Adrenal gland (tissue), 12 donors: ENCODE results near the gene TNS3. TPM values are rescaled to one million over a fixed set of nuclear protein-coding genes. Genes with fewer than 3 reads are reported as not detected.

Experiments used
- DNase-seq, 7 donors: peaks; one replicate each; pipeline ENCODE4 v3.0.0-alpha.2; 2019 to 2020
- H3K27ac ChIP-seq, 5 donors: fragments of 200-600 bp; sonication (generic) in 4 of 5; 1 replicate in 3 of 5; 2 replicates in 2 of 5; pipeline versions ENCODE4 v1.5.1 to v1.8.0; 2016 to 2020; ENCODE audit warnings: mild to moderate bottlenecking in 1 of 5
- H3K27me3 ChIP-seq: fragments of 200-600 bp; 2 replicates; pipeline ENCODE4 v1.8.0; 2021
- H3K36me3 ChIP-seq, 2 donors: fragments of 200-600 bp; replicated peaks in 1 of 2; 1 replicate in 1 of 2; 2 replicates in 1 of 2; pipeline versions ENCODE4 v1.5.1 to v1.8.0; 2018 to 2022
- H3K4me1 ChIP-seq, 2 donors: fragments of 200-600 bp; replicated peaks in 1 of 2; 1 replicate in 1 of 2; 2 replicates in 1 of 2; pipeline versions ENCODE4 v1.5.1 to v1.8.0; 2018 to 2021
- H3K4me3 ChIP-seq, 4 donors: fragments of 200-600 bp; sonication (generic) in 3 of 4; one replicate each; pipeline ENCODE4 v1.5.1; 2016 to 2018
- H3K9me3 ChIP-seq, 3 donors: fragments of 200-600 bp; sonication (generic) in 1 of 3; replicated peaks in 1 of 3; 1 replicate in 2 of 3; 2 replicates in 1 of 3; pipeline versions ENCODE4 v1.5.1 to v1.8.0; 2016 to 2021
- POLR2A ChIP-seq, 2 donors: fragments of 450-650 bp; IDR thresholded peaks; one replicate each; pipeline ENCODE4 v1.6.1; 2017; ENCODE audit warnings: antibody characterized with exemption in 2 of 2, mild to moderate bottlenecking in 2 of 2, moderate library complexity in 1 of 2
- WGBS, 4 donors: extraction: QIAGEN DNeasy Blood & Tissue Kit in 2 of 4; methylation state at CpG; one replicate each; pipeline versions ENCODE4 v1.1.5 to v1.1.7; 2013 to 2017; 5-methylcytosine and 5-hydroxymethylcytosine counted together
- intact Hi-C, 2 donors: fragments of 100-400 bp; cut with DNase I; formaldehyde crosslinking; loops; one replicate each; pipeline versions ENCODE4 v1.14.1 to v1.15.0; 2022 to 2023
- polyA plus RNA-seq, 3 donors: library from polyadenylated mRNA; stranded (reverse); fragments of 200-250 nt in 2 of 3; fragments of 350-450 nt in 1 of 3; fragmentation: Illumina TruSeq in 1 of 3; extraction: RNeasy Lipid Tissue Mini Kit (QIAGEN cat#74804) in 1 of 3; gene quantifications; one replicate each; pipeline ENCODE4 v1.2.3, GENCODE V29; 2013 to 2014
- total RNA-seq, 9 donors: library from RNA; depleted of rRNA in 4 of 9; stranded (reverse); fragments of >200 nt in 4 of 9; fragments of 120-200 nt in 1 of 9; fragmentation: NEBNext Ultra II Directional in 1 of 9; extraction: Animal tissue kit (Norgen Biotek cat#: 25700) in 1 of 9; gene quantifications; one replicate each; pipeline versions ENCODE4 v1.1.0 to v1.2.4, GENCODE V29; 2013 to 2023
- TF ChIP-seq, protein P1 (sequence below), 6 experiments: fragments of 450-650 bp in 4 of 6; fragments of 200-600 bp in 2 of 6; sonication (generic) in 1 of 6; IDR thresholded peaks; 1 replicate in 5 of 6; 2 replicates in 1 of 6; pipeline versions ENCODE4 v1.5.1 to v1.8.0; 2016 to 2021; ENCODE audit warnings: antibody characterized with exemption in 6 of 6, mild to moderate bottlenecking in 2 of 6, moderate library complexity in 1 of 6
- donor health status: healthy with polysubstance abuse.
- donor health status: Bipolar disorder and iron deficiency.
- donor health status: DM: yes; HTN: yes; CAD: no.
- donor health status: DM: no; HTN: no; CAD: no.
- donor health status: DM: no; HTN: no; CAD: no.
- donor health status: DM: yes; HTN: yes; CAD: no.

The TNS3 gene
- total and polyA plus RNA-seq, 12 donors: 21.0 to 188 (median 99.8) TPM

DNA sequence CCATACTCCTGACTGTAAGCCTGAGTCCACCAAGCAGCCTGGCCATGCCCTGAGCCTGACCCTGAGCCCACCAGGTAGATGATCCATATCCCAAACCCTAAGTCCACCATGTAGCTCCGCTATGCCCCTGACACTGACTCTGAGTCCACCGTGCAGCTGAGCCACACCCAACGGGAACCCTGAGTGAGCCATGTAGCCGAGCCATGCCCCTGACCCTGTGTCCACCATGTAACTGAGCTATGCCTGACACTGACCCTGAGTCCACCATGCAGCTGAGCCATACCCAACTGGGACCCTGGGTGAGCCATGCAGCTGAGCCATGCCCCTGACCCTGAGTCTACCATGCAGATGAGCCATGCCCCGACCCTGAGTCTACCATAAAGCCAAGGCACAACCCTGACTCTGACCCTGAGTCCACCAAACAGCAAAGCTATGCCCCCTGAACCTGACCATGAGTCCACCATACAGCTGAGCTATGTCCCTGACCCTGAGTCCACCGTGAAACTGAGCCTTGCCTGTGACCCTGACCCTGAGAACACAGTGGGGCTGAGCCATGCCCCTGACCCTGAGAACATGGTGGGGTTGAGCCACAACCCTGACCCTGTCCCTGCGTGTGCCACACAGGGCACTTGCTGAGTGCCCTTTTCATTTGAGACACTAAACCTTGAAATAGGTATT lies 299.8 kb downstream of the TNS3 start:
- intact Hi-C loops: no loop called here
- no peaks in the 10 kb centered on the region for H3K9me3 ChIP-seq
- no peak overlapping the region for H3K27ac ChIP-seq
- peak in 1 of 7 donors; percentile 17 for DNase-seq
- TF ChIP-seq POLR2A (IDR thresholded peaks at IDR 0.05): no peak
- TF ChIP-seq, protein P1, sequence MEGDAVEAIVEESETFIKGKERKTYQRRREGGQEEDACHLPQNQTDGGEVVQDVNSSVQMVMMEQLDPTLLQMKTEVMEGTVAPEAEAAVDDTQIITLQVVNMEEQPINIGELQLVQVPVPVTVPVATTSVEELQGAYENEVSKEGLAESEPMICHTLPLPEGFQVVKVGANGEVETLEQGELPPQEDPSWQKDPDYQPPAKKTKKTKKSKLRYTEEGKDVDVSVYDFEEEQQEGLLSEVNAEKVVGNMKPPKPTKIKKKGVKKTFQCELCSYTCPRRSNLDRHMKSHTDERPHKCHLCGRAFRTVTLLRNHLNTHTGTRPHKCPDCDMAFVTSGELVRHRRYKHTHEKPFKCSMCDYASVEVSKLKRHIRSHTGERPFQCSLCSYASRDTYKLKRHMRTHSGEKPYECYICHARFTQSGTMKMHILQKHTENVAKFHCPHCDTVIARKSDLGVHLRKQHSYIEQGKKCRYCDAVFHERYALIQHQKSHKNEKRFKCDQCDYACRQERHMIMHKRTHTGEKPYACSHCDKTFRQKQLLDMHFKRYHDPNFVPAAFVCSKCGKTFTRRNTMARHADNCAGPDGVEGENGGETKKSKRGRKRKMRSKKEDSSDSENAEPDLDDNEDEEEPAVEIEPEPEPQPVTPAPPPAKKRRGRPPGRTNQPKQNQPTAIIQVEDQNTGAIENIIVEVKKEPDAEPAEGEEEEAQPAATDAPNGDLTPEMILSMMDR (IDR thresholded peaks at IDR 0.05): no peak
- no peak overlapping the region for H3K4me3 ChIP-seq
- H3K27me3 ChIP-seq: no peaks in the 10 kb centered on the region
- peaks cover 0 to 84% of the 10 kb centered on the region in 2 donors for H3K36me3 ChIP-seq
- WGBS, 4 donors: 82 to 86% (median 84%) methylated on average over 3 to 7 of the region's 7 CpGs
- H3K4me1 ChIP-seq: no peaks in the 10 kb centered on the region

DNA sequence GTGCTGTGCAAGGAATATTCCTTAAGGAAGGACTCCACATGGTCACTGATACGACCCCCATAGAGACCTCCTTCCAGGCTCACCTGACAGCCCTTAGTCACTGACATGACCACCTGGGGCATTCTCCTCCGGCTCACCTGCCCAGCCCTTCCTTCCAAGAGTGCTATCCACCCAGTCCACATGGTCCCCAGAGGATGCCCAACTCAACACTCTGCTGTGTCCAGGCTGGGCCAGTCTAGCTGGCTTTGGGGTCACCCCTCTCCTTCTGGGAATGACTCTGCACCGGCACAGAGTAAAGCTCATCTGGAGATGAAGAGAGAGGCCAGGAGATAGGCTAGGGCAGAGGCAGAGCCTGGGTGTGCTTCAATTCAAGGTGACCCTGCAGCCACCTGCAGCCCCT lies 300.8 kb downstream of the TNS3 start:
- intact Hi-C loops: no loop called here
- no peak for TF ChIP-seq POLR2A (IDR thresholded peaks at IDR 0.05)
- TF ChIP-seq, protein P1 (IDR thresholded peaks at IDR 0.05): no peak
- H3K36me3 ChIP-seq: peaks cover 0 to 93% of the 10 kb centered on the region in 2 donors

DNA sequence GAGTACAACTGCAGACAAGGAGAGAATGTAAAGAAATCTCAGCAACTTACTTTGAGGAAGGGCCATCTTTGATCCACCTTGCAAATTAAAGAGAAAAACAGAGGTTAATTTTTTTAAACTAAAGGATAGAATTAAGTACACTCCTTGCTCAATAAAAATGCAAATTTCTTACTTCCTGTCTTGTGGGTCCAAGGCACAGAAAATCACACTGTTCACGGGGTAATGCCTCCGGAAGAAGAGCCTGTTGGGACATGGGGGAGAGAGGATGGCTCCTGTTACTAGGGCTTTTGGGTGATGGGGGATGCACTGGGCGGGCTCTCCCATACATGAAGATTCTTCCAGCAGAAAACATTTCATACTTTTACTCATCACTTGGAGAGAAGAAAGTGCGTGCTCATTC lies 301.8 kb downstream of the TNS3 start:
- DNase-seq: no peak
- Histone ChIP-seq H3K36me3 (peaks cover 0 to 89% of the 10 kb centered on the region in 2 donors), H3K27ac (no peak overlapping the region), H3K27me3 (no peaks in the 10 kb centered on the region), H3K4me3 (no peak overlapping the region), H3K9me3 (no peaks in the 10 kb centered on the region), H3K4me1 (no peaks in the 10 kb centered on the region)
- no peak for TF ChIP-seq POLR2A (IDR thresholded peaks at IDR 0.05)
- intact Hi-C loops: no loop called here
- 83 to 94% (median 90%) methylated on average over 4 of the region's 4 CpGs for WGBS, 4 donors

More for the DNA sequence above, 300.8 kb downstream of the TNS3 start:
- Histone ChIP-seq H3K9me3 (no peaks in the 10 kb centered on the region), H3K27ac (no peak overlapping the region), H3K4me3 (no peak overlapping the region), H3K4me1 (no peaks in the 10 kb centered on the region), H3K27me3 (no peaks in the 10 kb centered on the region)
- peak in 1 of 7 donors; percentile 16 for DNase-seq
- 93 to 100% (median 94%) methylated on average over 3 of the region's 3 CpGs for WGBS, 4 donors

DNA sequence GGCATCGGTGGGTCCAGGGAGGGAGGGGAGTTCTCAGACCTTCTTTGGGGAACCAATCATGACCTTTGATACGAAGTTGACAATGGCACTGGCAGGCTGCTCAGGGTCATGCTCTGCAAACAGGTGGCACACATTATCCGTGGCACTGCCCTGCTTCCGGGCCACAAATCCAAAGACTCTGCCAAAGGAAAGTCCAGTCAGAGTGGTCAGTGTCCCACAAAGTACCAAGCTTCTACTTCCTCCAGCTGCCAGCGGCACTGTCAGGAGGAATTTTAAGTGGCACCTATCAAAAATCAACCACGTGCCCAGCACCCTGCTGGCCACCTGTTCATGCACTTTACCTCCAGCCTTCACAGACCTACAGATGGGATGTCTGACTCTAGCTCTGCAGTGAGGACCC lies 303.9 kb downstream of the TNS3 start:
- DNase-seq: peak in 1 of 7 donors; percentile 14
- Histone ChIP-seq H3K4me3 (no peak overlapping the region), H3K36me3 (peaks cover 0 to 68% of the 10 kb centered on the region in 2 donors), H3K4me1 (no peaks in the 10 kb centered on the region), H3K27me3 (no peaks in the 10 kb centered on the region), H3K9me3 (no peaks in the 10 kb centered on the region), H3K27ac (no peak overlapping the region)
- WGBS, 4 donors: 87 to 93% (median 90%) methylated on average over 6 of the region's 6 CpGs
- intact Hi-C loops: loop anchor here in 1 of 2 donors (10.0 kb wide), 1 partner anchor 547 kb away; no protein-coding TSS in a partner anchor
- TF ChIP-seq, protein P1 (IDR thresholded peaks at IDR 0.05): no peak
- no peak for TF ChIP-seq POLR2A (IDR thresholded peaks at IDR 0.05)
